C1 segment of cervical spinal cord (tissue), 14 donors: ENCODE results near the gene TBXAS1.

Experiments
- DNase-seq, 14 donors: peaks; one replicate each; lab custom pipeline; 2025; lab: John Stamatoyannopoulos, UW

The TBXAS1 gene

DNA sequence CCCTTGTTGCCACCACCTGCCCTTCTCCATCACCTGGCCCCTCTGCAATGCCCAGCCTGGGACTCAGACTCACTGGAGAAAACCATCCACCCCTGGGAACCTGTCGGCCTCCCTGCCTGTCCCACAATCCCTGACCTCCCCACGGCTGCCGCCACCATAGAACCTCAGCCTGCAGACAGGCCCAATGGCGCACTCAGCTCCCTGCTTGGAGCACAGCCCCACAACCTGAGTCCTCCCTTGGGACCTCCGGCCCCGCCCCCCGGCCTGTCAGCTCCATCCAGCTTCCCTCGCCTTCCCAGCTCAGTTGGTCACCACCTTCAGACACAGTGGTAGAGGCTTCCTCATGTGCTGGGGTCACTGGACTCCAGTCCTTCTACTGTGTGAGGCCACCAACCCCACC, 192.5 kb downstream of the TBXAS1 start:
- no peak for DNase-seq

DNA sequence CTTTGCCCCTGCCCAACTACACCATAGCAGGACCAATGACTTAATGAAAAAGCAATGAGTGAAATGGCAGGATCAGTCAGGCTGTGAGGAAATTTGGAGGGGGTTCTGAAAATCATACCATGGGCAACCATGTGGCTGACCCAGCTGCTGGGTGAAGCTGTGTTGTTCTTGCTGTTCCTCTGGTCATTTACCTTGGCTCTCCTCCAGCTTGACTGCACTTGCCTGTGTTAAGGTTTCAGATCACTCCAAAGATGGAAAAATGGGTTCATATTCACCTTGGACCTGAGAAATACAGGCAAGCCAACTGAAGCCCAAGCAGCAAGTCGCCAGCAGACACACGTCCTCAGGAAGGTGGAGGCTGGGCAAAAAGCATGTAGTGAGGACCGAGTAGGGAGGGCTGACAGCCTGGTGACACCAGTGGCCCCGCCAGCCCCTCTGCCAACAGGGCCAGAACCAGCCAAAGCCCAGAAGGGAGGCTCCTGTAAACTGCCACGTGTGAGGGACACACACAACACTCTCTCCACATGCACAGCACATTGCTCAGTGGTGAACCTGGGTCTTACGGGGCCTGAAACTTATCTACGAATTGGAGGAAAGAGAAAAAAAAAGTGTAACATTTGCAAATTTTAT, 193.6 kb downstream of the TBXAS1 start:
- no peak for DNase-seq

DNA sequence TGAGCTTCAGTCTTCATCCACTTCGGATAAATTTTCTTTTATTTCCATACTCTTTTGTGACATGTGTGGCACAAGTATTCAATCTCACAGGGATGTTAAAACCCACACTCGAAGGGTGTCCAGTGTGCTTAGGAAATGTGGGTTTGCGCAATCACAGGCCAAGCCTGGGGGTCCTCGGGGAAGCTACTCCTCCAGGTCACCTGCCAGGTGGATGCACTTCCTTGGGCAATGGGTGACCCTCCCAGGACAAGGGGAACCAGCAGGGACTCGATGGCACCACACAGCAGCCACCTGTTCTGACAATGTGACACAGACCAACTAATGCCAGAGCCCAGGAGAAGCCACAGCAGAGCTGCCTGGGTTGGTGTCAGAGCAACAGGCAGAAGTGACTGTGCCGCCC, 194.7 kb downstream of the TBXAS1 start:
- no peak for DNase-seq

GRCh38 chr7:140024585-140024984, 195.5 kb downstream of the TBXAS1 start:
- no peak for DNase-seq

GRCh38 chr7:140025241-140025640, 196.2 kb downstream of the TBXAS1 start:
- DNase-seq: no peak

GRCh38 chr7:140025814-140026433, 196.9 kb downstream of the TBXAS1 start:
- DNase-seq: no peak

DNA sequence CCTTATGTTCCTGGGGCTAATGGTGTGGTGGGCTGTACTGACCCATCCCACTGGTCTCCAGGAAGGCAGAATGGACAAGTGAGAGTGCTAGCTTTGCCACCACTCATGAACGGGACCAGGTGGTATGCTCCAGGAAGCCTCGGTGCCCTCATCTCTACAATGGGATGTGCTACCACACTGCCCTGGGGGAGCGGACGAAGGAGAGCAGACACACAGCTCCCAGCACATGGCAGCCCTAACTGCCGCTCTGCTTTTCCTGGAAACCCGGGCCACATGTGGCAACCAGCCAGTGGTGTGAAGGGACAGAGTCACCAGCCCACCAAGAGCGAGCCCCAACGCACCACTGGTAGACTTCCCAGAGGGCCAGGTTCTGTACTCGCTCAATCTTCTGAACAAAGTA, 197.9 kb downstream of the TBXAS1 start:
- DNase-seq: no peak

DNA sequence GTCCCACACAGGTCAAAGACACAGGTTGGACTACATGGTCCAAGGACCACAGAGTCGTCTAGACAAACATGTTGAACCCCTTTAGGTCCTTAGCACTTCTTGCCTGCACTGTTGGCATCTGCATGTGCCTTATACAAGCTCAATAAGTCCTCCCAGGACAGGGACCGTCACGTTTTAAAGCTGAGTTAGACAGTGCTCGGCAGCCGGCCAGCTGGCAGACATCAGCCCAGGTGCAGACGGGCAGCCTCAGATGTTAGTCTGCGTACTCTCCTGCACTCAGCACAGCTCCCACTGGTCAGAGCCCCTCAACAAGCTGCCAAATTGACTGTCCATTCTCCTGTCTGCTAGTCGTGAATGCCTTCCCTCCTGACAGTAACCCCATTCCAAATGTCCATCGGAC, 198.8 kb downstream of the TBXAS1 start:
- no peak for DNase-seq

GRCh38 chr7:140028311-140028710, 199.2 kb downstream of the TBXAS1 start:
- DNase-seq: no peak

DNA sequence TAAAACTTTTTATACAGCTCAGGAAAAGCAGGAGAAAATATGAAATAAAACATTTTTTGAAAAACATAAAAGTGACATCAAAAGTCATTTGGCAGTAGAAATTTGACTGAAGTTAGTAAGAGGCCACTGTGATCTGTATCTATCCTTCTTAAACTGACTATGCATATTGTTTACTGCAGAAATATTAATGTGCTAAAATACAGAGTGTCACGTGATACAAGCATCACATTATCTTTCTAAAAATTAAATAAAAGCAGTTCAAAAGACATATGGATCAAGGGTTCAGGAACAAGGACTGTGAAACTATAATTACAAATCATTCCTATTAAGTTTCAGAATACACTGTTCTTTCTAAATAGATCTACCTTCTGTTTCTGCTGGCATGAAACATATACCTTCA, 200.0 kb downstream of the TBXAS1 start:
- no peak for DNase-seq

- no peak for DNase-seq
Measured at GRCh38 chr7:140031364-140031763, 202.3 kb downstream of the TBXAS1 start.

GRCh38 chr7:140033036-140033435, 204.0 kb downstream of the TBXAS1 start:
- no peak for DNase-seq

DNA sequence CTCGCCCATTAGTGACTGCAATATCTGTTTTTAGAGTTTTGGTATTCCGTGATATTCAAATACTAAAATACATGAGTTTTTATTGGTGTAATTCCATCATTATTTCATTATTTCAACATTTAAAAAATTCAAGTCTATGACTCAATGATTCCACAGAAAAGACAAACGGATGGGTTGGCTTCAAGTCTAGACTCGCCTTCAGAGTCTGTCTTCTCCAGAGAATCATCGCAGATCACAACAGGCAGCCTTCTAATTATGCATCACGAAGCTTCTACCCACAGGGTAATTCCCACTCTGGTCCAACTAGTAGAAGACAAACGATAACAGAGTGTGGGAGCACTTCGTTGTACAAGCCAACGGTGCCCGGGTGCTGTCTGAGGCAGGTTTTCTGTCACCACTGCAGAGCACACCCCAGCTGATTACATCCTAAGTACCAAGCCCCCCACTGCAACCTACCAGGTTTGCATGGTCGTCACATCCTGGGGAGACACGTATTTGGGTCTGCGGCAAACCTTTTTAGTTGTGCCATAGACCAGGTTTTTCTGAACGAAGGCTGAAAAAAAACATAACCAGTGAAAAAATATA, 204.8 kb downstream of the TBXAS1 start:
- DNase-seq: no peak

- no peak for DNase-seq
Measured at GRCh38 chr7:140034421-140034820, 205.4 kb downstream of the TBXAS1 start.

- DNase-seq: no peak
Measured at GRCh38 chr7:140035400-140036223, 206.5 kb downstream of the TBXAS1 start.

- DNase-seq: no peak
Measured at GRCh38 chr7:140036224-140036962, 207.3 kb downstream of the TBXAS1 start.

DNA sequence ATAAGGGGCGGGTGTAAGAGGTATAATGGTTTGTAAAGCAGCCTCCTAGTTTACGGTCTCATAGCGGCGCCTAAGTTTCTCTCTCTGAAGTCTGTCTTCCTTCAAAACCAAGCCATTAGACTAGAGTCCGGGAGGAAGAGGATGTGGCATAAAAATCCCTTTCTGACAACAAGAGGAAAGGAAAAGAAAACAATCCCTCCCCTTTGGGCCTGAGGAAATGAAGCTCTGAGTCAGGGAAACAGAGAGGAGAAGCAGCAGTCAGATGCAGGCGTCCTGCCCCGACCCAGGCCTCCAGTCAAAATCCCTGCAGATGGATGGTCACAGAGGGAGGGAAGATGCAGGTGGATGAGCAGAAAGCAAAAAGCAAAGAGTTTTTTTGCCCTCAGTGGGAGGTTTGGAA, 210.0 kb downstream of the TBXAS1 start:
- DNase-seq: no peak

GRCh38 chr7:140039896-140040295, 210.8 kb downstream of the TBXAS1 start:
- no peak for DNase-seq

DNA sequence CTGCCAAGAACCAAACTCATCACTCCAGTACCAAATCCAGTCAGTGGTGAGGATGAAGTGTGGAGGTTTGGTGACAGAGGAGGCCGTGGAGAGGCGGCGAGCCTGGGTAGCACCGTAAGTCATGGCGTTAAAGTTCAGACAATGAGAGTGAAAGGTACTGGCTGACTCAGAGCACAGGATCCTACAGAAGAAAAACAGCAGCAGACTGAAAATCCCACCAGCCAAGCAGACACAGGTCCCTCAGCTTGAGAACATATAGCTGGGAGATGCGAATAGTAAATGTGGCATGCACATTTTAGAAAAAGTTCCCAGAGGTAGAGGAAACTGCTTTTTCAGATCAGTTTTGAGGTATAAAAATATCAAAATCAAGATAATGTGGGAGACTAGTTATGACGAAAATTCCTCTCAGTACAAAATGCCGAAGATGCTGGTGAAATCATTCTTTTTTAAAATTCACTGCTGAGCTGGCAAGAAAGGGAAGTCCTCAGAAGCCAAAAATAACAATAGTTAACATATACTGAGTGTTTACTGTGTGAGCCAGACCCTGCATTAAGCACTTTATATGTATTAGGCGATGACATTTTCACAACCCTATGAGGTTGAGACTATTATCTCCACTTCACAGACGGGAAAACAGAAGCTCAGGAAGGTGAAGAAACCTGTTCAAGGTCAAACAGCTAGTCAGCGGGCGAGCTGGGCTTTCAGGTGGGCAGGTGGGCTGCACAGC, 212.8 kb downstream of the TBXAS1 start:
- no peak for DNase-seq

- DNase-seq: no peak
Measured at GRCh38 chr7:140042386-140042670, 213.3 kb downstream of the TBXAS1 start.

GRCh38 chr7:140044251-140044650, 215.2 kb downstream of the TBXAS1 start:
- DNase-seq: no peak
